ENCODE results near the gene STX1A.

Gene STX1A

GRCh38 chr7:73708961-73709549, 10.4 kb downstream of the STX1A start:
- DNase-seq (ENCODE audit: extremely low read depth in 1 of 2, low read depth in 1 of 2), result no peak

GRCh38 chr7:73707045-73707631, 12.3 kb downstream of the STX1A start:
- DNase-seq (ENCODE audit: extremely low read depth in 1 of 2, low read depth in 1 of 2), result no peak

GRCh38 chr7:73706126-73707044, 13.1 kb downstream of the STX1A start:
- peak in 1 of 2 donors; percentile 43 for DNase-seq (ENCODE audit: extremely low read depth in 1 of 2, low read depth in 1 of 2)

GRCh38 chr7:73705551-73705920, 13.9 kb downstream of the STX1A start:
- DNase-seq (ENCODE audit: extremely low read depth in 1 of 2, low read depth in 1 of 2), result no peak

- DNase-seq (ENCODE audit: extremely low read depth in 1 of 2, low read depth in 1 of 2), result no peak
These were observed 14.6 kb downstream of the STX1A start for GRCh38 chr7:73704640-73705550.

- DNase-seq (ENCODE audit: extremely low read depth in 1 of 2, low read depth in 1 of 2), result no peak
These were observed 15.5 kb downstream of the STX1A start for GRCh38 chr7:73703757-73704639.

GRCh38 chr7:73703225-73703624, 16.2 kb downstream of the STX1A start:
- no peak for DNase-seq (ENCODE audit: extremely low read depth in 1 of 2, low read depth in 1 of 2)

GRCh38 chr7:73702665-73703064, 16.8 kb downstream of the STX1A start:
- no peak for DNase-seq (ENCODE audit: extremely low read depth in 1 of 2, low read depth in 1 of 2)

GRCh38 chr7:73702226-73702625, 17.2 kb downstream of the STX1A start:
- no peak for DNase-seq (ENCODE audit: extremely low read depth in 1 of 2, low read depth in 1 of 2)

- no peak for DNase-seq (ENCODE audit: extremely low read depth in 1 of 2, low read depth in 1 of 2)
These were observed 18.0 kb downstream of the STX1A start for GRCh38 chr7:73701357-73701995.

GRCh38 chr7:73700581-73701134, 18.8 kb downstream of the STX1A start:
- no peak for DNase-seq (ENCODE audit: extremely low read depth in 1 of 2, low read depth in 1 of 2)

- DNase-seq (ENCODE audit: extremely low read depth in 1 of 2, low read depth in 1 of 2), result no peak
These were observed 19.4 kb downstream of the STX1A start for GRCh38 chr7:73700069-73700423.

GRCh38 chr7:73699370-73700068, 19.9 kb downstream of the STX1A start:
- DNase-seq (ENCODE audit: extremely low read depth in 1 of 2, low read depth in 1 of 2), result no peak

- DNase-seq (ENCODE audit: extremely low read depth in 1 of 2, low read depth in 1 of 2), result no peak
These were observed 21.1 kb downstream of the STX1A start for GRCh38 chr7:73698410-73698809.

- DNase-seq (ENCODE audit: extremely low read depth in 1 of 2, low read depth in 1 of 2), result no peak
These were observed 23.1 kb downstream of the STX1A start for GRCh38 chr7:73696372-73696771.

- DNase-seq (ENCODE audit: extremely low read depth in 1 of 2, low read depth in 1 of 2), result no peak
These were observed 28.8 kb downstream of the STX1A start for GRCh38 chr7:73690646-73691045.

GRCh38 chr7:73688288-73688687, 31.2 kb downstream of the STX1A start:
- no peak for DNase-seq (ENCODE audit: extremely low read depth in 1 of 2, low read depth in 1 of 2)

- DNase-seq (ENCODE audit: extremely low read depth in 1 of 2, low read depth in 1 of 2), result no peak
These were observed 34.2 kb downstream of the STX1A start for GRCh38 chr7:73685311-73685710.
